Dedifferentiated amniotic fluid mesenchymal stem cell (primary cell): ENCODE results near the gene ZNF526.

ENCODE experiments used
- DNase-seq: peaks from one replicate; pipeline ENCODE4 v3.0.0-alpha.2; 2016; ENCODE audit errors: extremely low spot score

Gene ZNF526

GRCh38 chr19:42196011-42197001 is 23.8 kb upstream of the ZNF526 start:
- DNase-seq = no peak

- DNase-seq = no peak
These were observed 22.7 kb upstream of the ZNF526 start for GRCh38 chr19:42197375-42197817.

- DNase-seq = no peak
These were observed 21.3 kb upstream of the ZNF526 start for GRCh38 chr19:42198676-42199439.

GRCh38 chr19:42199440-42200115 is 20.5 kb upstream of the ZNF526 start:
- no peak for DNase-seq

- DNase-seq = no peak
These were observed 19.9 kb upstream of the ZNF526 start for GRCh38 chr19:42200116-42200715.

GRCh38 chr19:42201489-42202289 is 18.4 kb upstream of the ZNF526 start:
- no peak for DNase-seq

GRCh38 chr19:42202290-42202880 is 17.7 kb upstream of the ZNF526 start:
- no peak for DNase-seq

- DNase-seq = no peak
These were observed 16.4 kb upstream of the ZNF526 start for GRCh38 chr19:42203700-42204099.

- DNase-seq = no peak
These were observed 15.4 kb upstream of the ZNF526 start for GRCh38 chr19:42204664-42205063.

GRCh38 chr19:42206871-42207755 is 13.0 kb upstream of the ZNF526 start:
- DNase-seq = no peak

GRCh38 chr19:42207767-42208271 is 12.3 kb upstream of the ZNF526 start:
- peak; percentile 36 for DNase-seq

- DNase-seq = no peak
These were observed 11.5 kb upstream of the ZNF526 start for GRCh38 chr19:42208612-42209011.

GRCh38 chr19:42212886-42213285 is 7.2 kb upstream of the ZNF526 start:
- no peak for DNase-seq

GRCh38 chr19:42214810-42215485 is 5.2 kb upstream of the ZNF526 start:
- DNase-seq = no peak

GRCh38 chr19:42216653-42217519 is 3.2 kb upstream of the ZNF526 start:
- no peak for DNase-seq

- DNase-seq = peak; percentile 95
These were observed 2.3 kb upstream of the ZNF526 start, which contains the start of gene DEDD2 for GRCh38 chr19:42217520-42218437. DEDD2 (minus strand) TSS chr19:42217677; CDS start chr19:42217007, 670 bp downstream.
